Measurements from ENCODE around the gene UBXN1. TPM values are rescaled to one million over a fixed set of nuclear protein-coding genes. Genes with fewer than 3 reads are reported as not detected.

UBXN1 gene
- total and polyA plus RNA-seq, 10 of the 15 experiments (the other 5 are each of a cell fraction or from before 2014, with no cell fraction given), result 7.0 to 173 (median 106) TPM

GRCh38 chr11:62678770-62679696, at the start of gene UBXN1 (continued):
- TF ChIP-seq ZNF687 (IDR thresholded peaks at IDR 0.05) (peak; percentile 29; the same call in 1 of the 2 replicates), SMAD1 (IDR thresholded peaks at IDR 0.05; ENCODE audit: low read depth, partially characterized antibody) (no peak), TAF1 (IDR thresholded peaks at IDR 0.05; ENCODE audit: borderline replicate concordance, low read depth, low read length) (peak; percentile 81), ETV6 (conservative IDR thresholded peaks at IDR 0.05 in 1 of 2, IDR thresholded peaks at IDR 0.05 in 1 of 2; ENCODE audit: borderline replicate concordance in 1 of 2, low read depth in 1 of 2) (peak in 1 of 2 experiments; percentile 23; a peak in 1 of 4 replicates), HCFC1 (IDR thresholded peaks at IDR 0.05; ENCODE audit: low read length) (peak; percentile 74), SREBF1 (IDR thresholded peaks at IDR 0.05; ENCODE audit: low read length) (no peak), ZNF207 (IDR thresholded peaks at IDR 0.05; ENCODE audit: borderline replicate concordance) (peak; percentile 97), NFYA (IDR thresholded peaks at IDR 0.05; ENCODE audit: borderline replicate concordance, low read depth, low read length) (no peak), SP1 (IDR thresholded peaks at IDR 0.05; ENCODE audit: low read depth, low read length) (peak; percentile 29), NKRF (conservative IDR thresholded peaks at IDR 0.05) (peak; percentile 89; the same call in 1 of the 2 replicates), SIN3A (IDR thresholded peaks at IDR 0.05; ENCODE audit: low read depth, low read length) (peak; percentile 68; the same call in 1 of the 2 replicates), ZNF217 (IDR thresholded peaks at IDR 0.05) (no peak), BCL3 (IDR thresholded peaks at IDR 0.05; ENCODE audit: borderline replicate concordance, insufficient read depth, low read depth, low read length, poor library complexity, severe bottlenecking) (peak; percentile 4), HDAC2 (IDR thresholded peaks at IDR 0.05) (no peak), MXI1 (IDR thresholded peaks at IDR 0.05; ENCODE audit: low read depth, low read length) (peak; percentile 83), STAT1 (conservative IDR thresholded peaks at IDR 0.05) (peak; percentile 76; the same call in 1 of the 2 replicates), IKZF2 (IDR thresholded peaks at IDR 0.05) (peak; percentile 79 to 82), E4F1 (IDR thresholded peaks at IDR 0.05; ENCODE audit: borderline replicate concordance, partially characterized antibody) (peak; percentile 83), ASH2L (IDR thresholded peaks at IDR 0.05; ENCODE audit: borderline replicate concordance, low read depth) (0 out of 2 replicates have a peak, but pooled peaks have one; percentile 68)
